CD4-positive, alpha-beta T cell treated with Interleukin-15 for 1 hour (primary cell): ENCODE measurements around the gene SP5.
"Not testable (repeated sequence)": the region's sequence is repeated elsewhere in the genome, so short reads cannot be mapped to it uniquely, and the experiment has no call there.

Experiments
- DNase-seq: peaks from one replicate; pipeline ENCODE4 v3.0.0-alpha.2; 2020

SP5 gene

DNA sequence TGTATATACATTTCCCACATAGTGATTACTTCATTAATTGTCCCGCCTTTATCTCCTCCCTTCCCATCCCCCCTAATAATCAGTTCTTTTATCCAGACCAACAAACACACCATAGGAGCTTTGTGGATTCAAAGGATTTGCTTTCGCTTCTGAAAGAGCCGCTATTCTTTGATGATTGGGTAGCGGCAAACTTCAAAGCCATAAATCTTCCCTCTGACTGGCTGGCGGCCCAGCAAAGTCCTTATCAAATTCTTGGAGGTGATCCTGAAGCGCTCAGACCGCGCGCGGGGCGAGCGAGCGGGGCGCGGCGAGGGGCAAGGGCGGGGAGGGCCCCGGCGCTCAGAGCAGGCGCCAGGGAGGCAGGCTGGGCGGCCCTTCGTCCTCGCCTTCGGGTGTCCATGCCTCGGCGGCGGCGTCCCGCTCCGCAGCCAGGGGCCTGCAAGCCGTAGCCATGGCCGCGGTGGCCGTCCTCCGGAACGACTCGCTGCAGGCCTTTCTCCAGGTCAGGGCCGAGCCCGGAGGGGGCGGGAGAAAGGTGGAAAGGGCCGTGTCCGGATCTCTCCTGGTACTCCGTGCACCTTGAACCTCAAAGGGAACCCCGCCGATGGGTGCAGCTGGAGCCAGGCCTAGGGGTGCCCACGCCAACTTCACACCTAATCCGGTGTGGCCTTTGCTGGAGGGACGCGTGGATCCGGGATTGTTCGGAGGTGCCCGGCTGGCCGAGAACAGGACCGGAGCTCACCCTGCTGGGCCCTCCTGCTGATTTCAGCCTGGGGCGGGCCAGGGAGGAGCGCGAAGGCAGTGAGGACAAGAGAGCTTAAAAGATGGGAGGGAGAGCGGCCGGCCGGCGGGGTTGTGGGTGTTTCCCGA lies at the start of gene SP5:
Gene SP5, plus strand, starts transcription at position 276 of the 870 bp plus-strand sequence. Its CDS starts 176 bp downstream, at position 452.
- no peak for DNase-seq

DNA sequence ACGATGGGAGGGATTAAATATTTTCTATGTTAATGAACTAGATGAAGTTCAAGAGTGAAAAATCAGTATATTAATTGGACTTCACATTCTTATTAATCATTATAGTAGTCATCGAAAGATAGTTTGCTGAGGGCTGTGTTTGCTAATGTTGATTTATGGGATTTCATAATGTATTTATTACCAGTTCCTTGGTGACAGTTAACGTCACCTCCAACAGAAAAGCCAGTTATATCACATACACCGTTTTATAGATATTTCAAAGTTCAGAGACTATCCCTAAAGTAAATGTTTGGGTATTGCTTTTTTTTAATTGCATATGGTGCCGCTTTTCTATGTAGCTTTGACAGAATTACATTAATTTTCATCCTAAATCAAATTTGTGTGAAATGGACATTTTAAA lies 49.4 kb upstream of the SP5 start:
- no peak for DNase-seq

DNA sequence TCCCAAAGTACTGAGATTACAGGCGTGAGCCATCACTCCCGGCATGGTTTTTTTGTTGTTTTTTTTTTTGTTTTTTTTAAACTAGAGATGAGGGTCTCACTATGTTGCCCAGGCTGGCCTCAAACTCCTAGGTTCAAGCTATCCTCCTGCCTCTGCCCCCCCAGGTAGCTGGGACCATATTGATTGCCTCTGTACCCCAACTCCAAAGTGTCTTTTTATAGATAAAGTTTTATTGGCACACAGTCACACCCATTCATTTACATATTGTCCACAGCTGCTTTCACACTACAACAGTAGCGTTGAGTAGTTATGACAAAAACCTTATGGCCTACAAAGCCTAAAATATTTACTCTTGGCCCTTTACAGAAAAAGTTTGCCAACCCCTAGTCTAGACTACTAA lies 45.2 kb upstream of the SP5 start:
- no peak for DNase-seq

DNA sequence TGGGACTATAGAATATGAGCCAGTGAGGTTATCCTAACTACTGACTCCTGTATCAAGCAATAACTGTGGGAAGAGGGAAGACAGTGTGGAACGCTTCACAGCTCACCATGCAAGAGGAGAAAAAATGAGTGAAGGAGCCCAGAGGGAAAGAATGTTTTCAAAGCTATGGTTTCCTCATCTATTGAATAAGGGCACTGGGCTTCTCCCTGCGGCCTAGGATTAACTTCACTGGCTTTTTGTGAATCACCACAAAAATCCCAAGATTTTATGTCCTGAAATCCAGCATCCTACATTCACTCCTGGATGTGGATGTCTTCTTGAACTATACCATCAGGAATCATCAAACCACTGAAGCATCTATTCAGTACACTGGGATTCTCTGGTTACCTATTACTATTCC lies 44.5 kb upstream of the SP5 start:
- DNase-seq = no peak

DNA sequence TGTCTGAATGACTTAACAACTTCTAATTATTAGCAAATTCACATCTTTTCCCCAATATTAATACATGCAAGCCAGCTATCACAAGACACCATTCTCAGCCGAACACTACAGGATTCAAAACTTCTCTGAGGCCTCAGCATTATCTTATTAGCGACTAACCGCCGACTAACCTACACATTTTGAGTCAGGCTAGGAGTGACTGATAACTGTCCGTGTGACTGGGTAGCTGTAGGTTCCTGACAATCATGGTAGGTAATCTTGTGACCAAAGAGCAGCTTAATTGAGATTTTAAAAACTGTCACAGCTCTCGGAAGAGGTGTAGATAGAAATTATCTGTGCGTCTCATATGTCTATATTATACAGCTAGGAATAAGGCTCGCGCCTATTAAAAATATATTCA lies 44.1 kb upstream of the SP5 start:
- DNase-seq = no peak

DNA sequence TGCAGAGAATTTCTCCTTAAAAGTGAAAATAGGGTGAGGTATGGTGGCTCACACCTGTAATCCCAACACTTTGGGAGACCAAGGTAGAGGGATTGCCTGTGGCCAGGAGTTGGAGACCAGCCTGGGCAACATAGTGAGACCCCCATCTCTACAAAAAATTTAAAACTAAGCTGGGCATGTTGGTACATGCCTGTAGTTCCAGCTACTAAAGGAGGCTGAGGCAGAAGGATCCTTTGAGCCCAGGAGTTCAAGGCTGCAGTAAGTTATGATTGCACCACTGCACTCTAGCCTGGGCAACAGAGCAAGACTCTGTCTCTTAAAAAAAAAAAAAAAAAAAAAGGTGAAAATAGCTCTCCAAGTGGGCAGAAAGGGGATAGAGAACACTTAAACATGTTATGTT lies 40.9 kb upstream of the SP5 start:
- DNase-seq = not testable (repeated sequence)

DNA sequence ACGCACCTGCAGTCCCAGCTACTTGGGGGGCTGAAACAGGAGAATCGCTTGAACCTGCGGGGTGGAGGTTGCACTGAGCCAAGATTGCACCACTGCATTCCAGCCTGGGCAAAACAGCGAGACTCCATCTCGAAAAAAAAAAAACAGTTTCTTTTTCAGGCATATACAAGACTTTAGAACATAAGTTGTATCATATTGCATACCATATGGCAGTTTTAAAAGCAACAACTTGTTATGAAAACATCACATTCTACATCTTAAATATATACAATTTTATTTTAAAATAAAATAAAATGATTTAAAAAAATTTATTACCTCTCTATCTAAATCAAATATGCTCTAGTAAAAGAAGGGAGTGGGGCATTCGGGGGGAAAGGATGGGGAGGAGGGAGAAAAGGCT lies 39.4 kb upstream of the SP5 start:
- DNase-seq = no peak

DNA sequence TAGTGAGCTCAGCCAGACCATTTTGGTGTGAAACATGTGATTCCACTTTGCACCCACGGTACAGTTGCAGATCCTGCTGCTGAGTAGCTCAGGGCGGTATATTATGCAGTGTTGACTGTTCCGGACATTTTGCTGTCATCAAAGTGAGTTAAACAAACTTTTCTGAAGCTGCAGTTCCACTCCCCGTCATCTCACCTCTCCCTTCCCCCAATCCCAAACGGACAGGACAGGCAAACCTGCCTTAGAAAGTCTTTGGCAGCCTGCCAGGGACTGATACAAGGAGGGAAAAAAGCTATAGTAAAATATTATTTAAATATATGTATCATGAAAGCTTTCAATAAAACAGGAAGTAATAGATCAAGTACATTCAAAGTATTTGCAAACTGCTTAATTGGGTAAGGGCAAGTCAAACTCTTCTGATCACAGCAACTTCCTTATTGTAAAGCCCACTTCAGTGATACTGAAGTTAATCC lies 35.5 kb upstream of the SP5 start:
- DNase-seq = no peak

DNA sequence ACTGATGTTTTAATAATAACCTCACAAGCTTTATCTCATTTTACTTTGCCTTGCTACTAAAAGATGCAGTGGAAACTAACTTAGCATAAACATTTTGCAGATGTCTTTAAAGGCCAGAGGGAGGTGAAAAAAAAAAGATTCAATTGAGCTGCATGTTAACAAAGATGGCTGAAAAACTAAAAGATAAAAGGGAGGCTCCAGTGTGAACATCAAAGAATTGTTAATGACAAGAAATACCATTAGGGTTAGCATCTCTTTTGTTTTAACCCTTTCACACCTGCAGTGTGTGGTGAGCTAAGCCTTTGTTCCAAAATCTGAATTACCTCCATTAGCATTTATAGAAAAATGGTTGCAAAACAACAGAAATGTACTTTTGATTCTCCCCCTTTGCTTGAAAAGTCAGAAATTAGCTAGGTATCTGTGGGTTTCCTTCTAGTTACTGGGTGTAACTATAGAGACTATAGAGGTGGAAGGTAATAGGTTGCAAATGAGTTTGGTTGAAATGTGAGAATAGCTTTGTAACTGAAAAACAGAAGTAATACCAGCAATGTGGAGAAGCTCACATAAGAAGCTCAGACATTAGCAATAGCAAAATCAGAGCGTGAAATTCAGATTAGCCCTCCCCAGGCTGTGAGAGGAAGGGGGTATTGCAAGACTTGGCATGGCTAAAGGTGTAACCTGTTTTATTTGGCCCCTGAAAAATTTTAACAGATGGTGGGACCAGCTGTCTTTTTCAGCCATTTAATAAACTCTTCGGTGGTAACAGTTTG lies 34.8 kb upstream of the SP5 start:
- DNase-seq = no peak

DNA sequence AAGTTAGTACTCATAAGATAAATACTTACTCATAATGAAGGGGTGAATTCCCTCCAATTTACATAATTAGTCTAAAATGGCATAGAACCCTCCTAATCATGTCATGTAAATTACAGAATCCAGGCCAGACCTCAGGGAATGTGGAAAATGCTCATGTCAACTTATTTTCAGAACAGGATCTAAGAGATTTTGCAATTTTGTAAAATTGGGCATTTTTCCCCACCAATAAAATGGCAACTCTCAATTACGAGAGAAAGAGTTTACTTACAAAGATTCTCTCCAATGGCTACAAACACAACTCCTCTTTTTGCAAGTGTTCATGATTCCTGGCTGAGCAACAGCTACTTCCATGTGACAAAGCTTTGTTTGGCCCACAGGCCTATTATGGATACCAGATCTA lies 33.8 kb upstream of the SP5 start:
- DNase-seq = no peak

DNA sequence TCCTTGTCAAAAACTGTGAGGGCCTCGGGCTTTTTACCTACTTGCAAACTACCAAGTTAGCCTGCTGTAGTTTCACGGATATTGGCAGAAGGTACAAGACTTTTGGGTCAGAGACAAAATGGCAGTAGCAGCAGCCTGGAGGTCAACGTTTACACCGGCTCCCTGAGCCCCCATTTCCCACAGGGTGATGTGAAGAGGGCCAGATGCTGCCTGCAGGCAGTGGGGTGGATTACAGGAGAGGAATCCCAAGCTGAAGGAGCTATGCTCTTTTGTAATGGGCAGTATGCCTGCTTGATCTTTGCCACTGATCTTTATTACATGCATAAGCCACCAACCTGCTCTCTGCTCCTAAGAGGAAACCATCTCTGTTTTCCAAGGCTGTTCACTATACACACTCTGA lies 29.5 kb upstream of the SP5 start:
- DNase-seq = no peak

DNA sequence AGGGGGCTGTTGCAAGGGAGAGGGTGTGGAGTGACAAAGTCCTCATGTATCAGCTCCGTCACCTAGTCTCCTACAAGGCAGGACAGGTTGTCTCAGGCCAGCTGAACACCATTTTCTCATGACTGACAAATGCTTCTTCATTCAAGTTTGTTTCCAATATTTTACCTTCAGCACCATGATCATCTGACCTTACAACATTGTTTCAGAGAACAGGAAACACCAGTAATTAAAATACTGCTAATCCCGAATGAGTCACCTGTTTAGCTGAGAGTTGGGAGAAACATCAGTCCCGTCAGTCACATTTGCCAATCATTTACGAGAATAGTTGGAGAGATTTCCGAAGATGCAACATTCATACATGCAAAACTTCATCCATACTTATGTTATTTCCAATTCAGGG lies 25.7 kb upstream of the SP5 start:
- DNase-seq = no peak

DNA sequence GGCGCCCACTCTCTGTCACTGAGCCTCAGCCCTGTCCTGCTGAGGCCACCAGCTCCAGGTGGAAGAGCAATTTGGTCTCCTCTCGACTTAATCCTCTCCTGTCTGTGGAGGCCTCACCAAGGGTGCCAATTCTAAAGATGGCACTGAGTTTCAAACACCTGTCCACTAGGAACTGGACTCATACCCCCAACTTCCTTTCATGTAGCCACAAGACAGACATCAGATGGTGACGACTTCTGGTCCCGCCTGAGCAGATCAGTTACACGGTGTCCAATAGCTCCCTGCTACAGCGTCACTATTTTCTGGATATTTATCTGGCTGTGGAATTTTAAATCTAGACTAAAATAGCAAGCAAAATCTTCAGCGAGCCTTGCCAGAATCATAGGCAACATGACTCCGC lies 24.5 kb upstream of the SP5 start:
- no peak for DNase-seq

DNA sequence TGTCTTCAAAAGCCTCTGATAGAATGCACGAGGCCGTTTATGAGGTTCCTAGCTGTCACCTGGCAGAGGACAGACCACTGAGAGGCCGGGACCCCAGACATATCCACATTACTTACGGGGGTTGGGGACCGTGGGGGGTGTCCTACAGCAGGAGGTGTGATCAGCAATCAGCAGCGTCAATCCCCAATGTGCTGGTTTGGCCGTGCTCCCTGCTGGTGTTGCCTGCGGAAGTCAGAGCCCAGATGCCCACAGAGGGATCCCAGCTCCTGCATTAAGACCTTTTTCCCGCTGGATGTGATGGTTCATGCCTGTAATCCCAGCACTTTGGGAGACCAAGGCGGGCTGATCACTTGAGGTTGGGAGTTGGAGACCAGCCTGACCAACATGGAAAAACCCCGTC lies 20.8 kb upstream of the SP5 start:
- DNase-seq = no peak

DNA sequence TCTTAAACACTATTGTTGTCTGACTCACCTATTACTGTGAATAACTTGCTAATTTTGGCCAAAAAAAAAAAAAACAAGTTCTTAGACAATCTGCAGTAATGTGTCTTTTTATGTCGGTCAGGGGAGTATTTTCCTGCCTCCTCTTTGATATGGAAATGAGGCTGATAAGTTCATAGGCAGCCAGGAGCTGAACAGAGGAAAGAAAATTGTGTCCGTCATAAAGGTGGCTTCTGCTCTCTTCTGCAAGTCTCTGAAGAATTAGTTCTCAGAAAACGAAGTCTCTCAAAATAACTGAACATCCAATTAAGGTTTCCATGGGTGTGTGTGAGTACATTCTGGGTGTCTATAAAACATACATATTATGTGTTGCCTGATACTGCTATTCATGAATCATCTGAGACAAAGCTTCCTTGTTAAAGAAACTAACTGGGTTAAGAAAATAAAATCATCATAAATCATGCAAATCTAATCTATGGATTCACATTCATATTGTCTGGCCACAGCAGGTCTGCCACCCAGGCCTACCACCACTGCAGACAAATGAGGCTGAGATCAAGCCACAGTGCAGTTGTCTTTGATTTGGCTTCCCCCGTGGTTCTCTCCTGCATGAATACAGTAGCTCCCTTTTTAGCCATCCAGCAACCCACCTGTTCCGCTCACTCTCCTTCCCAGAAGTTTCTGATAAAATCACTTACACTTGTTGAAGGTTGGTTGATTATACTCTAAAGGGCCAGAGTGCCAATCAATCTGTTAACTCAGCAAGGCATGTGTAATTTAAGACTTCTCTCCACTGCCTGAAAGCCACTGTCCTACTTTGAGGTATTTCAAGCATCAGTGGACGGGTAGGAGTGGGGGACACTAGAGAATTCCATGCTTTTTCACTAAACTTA lies 19.4 kb upstream of the SP5 start:
- DNase-seq = no peak

DNA sequence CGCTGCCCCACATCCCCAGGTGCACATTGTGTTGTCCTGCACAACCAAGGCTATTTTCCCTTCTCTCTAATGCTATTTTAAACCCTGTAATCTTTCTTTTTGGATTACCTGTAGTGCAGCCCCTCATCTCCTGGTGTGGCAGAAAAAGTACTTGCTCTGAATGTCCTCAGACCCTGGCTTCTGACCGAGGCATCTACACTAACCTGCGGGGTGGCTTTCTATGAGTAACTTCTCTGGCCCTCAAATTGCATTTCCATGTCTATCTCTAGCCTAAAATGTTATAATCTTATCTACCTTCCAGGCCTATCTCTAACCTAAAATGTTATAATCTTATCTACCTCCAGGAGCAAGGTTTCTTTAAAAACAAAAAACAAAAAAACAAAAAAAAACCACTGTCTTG lies 18.2 kb upstream of the SP5 start:
- DNase-seq = no peak

DNA sequence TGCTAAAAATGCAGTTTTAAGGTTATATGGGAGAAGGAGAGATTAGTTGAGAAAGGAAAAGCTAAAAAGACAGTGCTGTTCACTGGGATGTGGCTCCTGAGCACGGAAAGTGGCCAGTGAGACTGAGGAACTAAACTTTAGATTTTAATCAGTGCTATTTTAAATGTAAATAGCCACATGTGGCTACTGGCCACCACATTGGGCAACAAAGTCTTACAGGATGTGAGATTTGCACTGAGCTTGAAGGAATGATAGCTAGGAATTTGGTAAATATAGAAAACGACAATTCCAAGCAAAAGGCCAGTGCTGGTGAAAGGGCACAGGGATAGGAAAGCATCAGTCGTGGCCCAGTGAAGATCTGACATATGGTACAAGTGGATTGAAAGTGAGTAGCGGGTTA lies 14.1 kb upstream of the SP5 start:
- DNase-seq = no peak

DNA sequence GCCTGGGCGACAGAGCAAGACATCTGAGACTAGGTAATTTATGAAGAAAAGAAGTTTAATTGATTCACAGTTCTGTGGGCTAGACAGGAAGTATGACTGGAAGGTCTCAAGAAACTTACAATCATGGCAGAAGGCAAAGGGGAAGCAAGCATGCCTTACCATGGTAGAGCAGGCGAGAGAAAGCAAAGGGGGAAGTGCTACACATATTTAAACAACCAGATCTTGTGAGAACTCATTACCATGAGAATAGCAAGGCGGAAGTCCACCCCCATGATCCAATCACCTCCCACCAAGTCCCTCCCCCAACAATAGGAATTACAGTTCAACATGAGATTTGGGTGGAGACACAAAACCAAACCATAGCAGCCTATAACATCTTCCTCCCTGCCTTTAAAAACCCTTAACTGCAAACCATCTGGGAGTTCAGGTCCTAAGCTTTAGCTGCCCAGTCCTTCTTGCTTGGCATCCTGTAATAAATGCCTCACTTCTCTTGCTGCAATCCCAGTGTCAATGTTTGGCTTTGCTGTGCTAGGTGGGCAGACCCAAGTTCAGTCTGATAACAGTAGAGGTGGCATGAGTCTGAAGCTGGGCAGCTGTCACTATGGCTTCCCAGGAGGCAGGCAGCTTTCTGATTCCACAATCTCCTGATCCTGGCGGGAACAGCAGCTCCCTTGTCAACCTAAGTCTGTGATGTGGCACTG lies 11.2 kb upstream of the SP5 start:
- no peak for DNase-seq

DNA sequence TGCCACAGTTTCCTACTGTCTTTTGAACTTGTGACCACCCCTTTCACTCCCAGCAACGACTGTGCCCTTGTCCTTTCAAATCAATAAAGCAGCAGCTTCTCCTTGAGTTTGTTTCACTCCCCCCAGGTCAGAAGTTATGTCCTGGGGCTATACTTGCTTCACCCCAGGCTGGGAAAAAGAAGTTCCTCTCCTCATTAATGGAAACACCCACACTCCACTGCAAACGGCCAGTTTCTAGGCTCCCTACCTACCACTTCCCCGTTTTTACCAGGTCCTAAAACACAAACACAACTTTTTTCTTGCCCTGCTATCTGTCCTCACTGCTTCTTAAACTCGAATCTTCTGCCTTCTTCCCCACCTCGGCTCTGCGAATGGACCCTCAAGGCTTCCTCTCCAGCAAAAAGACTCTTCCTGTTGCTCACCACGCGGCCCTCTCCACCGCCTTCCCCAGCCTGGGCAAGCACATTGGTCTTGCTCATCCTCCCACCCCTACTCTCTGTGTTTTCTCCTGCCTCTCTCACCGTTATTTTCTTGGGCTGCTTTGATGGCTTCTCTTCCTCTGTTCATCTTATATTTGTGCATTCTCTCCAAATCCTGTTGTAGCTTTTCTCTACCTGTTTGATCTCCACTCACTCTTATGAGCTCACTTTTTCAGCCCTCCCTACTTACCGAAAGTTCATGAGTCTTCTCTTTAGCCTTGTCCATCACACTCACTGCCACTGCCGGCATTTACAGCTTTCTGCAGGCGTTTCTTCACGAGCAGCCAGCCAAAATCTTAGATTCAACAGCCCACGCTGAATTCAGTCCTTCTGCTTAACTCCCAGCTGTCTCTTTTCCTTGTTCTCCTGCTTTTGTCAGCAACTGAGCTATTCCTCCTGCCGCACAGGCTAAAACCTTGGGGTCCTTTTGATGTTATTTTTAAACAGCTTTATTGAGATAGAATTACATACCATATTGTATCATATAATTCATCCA lies 7.0 kb upstream of the SP5 start:
- DNase-seq = no peak

DNA sequence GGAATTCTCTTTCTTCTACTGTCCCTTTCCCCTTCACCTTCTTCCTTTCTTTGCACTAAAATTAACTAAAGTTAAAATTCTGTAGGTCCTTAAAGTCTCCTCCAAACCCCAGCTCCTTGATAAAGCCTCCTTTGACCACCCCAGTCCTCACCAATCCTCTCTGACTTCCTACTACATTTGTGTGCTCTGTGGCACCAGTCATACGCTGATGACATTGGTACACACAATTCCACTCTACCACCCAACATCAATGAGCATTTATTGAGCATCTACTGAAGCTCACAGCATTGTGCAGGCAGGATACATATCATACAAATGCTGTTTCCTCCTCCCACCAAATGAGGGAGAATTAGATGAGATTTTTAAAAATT lies 4.5 kb upstream of the SP5 start:
- DNase-seq = no peak

DNA sequence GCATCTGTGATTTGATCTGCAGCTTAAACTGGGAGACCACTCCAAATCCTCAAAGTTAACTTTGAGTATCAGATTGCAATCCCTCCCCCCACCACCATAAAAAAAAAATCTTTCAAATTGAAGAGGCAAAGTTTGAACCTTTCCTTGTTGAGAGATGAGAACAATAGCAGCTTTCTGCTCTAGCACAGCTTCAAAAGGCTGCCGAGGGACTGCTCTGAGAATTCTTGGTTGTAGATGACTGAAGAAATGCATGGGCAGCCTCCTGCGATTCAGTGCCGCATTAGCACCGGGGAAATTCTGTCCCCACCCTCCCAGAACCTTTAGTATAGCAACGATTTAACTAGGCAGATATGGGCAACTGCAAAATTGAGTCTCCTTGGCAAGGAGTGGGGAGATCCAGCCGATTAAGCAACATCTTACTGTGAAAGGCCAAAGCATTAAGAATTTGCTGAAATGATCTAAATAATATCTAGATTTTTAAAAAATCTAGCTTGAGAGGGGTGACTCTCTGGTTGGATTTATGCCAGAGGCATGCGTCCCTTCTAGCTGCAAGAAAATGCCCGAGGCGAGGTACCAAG lies 3.9 kb upstream of the SP5 start:
- no peak for DNase-seq
